ENCODE measurements around the gene BRWD1.
"Not testable (repeated sequence)": the region's sequence is repeated elsewhere in the genome, so short reads cannot be mapped to it uniquely, and the experiment has no call there.

The BRWD1 gene

GRCh38 chr21:39157241-39157640, 156.2 kb downstream of the BRWD1 start:
- not testable (repeated sequence) for H3K36me3 ChIP-seq (ENCODE audit: control insufficient read depth in 1 of 2, insufficient read depth in 2 of 2, low read length in 2 of 2); H3K4me1 ChIP-seq (ENCODE audit: control insufficient read depth in 1 of 2, insufficient read depth in 2 of 2, low read length in 2 of 2); H3K9ac ChIP-seq (ENCODE audit: low read depth in 1 of 2, low read length in 2 of 2); H3K27ac ChIP-seq (ENCODE audit: low read depth, low read length); H3K27me3 ChIP-seq (ENCODE audit: control insufficient read depth in 1 of 2, insufficient read depth in 2 of 2, low read length in 2 of 2); H3K9me3 ChIP-seq (ENCODE audit: control insufficient read depth in 1 of 2, low read length in 2 of 2); H3K4me3 ChIP-seq (ENCODE audit: low read depth in 1 of 2, low read length in 2 of 2)

DNA sequence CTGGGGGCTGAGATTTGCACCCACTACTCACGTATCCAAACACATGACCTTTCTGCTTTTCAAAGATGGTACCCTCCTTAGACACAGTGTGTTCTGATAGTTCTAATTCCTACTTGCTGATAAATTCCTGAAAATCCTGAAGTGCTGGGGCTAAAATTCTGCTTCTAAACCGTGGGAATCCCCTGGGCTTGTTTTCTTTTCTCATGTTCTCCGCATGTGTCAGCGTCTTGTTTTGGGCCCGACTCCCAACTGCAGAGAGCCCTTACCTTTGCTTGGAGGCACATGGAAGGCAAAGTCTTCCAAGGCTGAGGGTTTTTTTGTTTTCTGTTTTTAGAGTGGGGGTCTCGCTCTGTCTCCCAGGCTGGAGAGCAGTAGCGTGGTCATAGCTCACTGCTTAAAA, 157.4 kb downstream of the BRWD1 start:
- no peaks in the 10 kb centered on the region for H3K4me1 ChIP-seq (ENCODE audit: control insufficient read depth in 1 of 2, insufficient read depth in 2 of 2, low read length in 2 of 2)
- H3K9me3 ChIP-seq (ENCODE audit: control insufficient read depth in 1 of 2, low read length in 2 of 2): no peaks in the 10 kb centered on the region
- H3K4me3 ChIP-seq (ENCODE audit: low read depth in 1 of 2, low read length in 2 of 2): no peak overlapping the region
- no peak overlapping the region for H3K9ac ChIP-seq (ENCODE audit: low read depth in 1 of 2, low read length in 2 of 2)
- no peaks in the 10 kb centered on the region for H3K36me3 ChIP-seq (ENCODE audit: control insufficient read depth in 1 of 2, insufficient read depth in 2 of 2, low read length in 2 of 2)
- no peaks in the 10 kb centered on the region for H3K27me3 ChIP-seq (ENCODE audit: control insufficient read depth in 1 of 2, insufficient read depth in 2 of 2, low read length in 2 of 2)
- no peak overlapping the region for H3K27ac ChIP-seq (ENCODE audit: low read depth, low read length)

DNA sequence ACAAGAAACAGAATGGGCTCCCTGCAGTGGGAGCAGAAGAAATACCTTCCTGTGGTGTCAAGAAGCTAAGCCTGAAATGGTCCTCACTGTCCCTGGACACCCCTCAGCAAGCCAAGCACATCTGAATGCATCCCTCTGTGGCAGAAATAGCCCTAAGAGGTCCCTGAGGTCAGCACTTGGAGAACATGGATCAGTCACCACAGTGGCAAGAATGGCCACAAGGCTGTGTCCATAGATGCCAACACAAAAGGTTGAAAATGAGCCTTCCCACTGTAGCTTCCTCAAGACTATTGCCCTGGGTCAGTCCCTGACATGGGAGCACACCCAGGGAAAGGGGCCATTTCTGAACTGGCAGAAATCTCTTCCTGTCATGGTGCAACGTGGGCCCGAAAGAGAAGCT, 157.9 kb downstream of the BRWD1 start:
- no peaks in the 10 kb centered on the region for H3K36me3 ChIP-seq (ENCODE audit: control insufficient read depth in 1 of 2, insufficient read depth in 2 of 2, low read length in 2 of 2)
- H3K9ac ChIP-seq (ENCODE audit: low read depth in 1 of 2, low read length in 2 of 2): no peak overlapping the region
- H3K4me1 ChIP-seq (ENCODE audit: control insufficient read depth in 1 of 2, insufficient read depth in 2 of 2, low read length in 2 of 2): no peaks in the 10 kb centered on the region
- H3K4me3 ChIP-seq (ENCODE audit: low read depth in 1 of 2, low read length in 2 of 2): no peak overlapping the region
- H3K27ac ChIP-seq (ENCODE audit: low read depth, low read length): no peak overlapping the region
- no peaks in the 10 kb centered on the region for H3K9me3 ChIP-seq (ENCODE audit: control insufficient read depth in 1 of 2, low read length in 2 of 2)
- no peaks in the 10 kb centered on the region for H3K27me3 ChIP-seq (ENCODE audit: control insufficient read depth in 1 of 2, insufficient read depth in 2 of 2, low read length in 2 of 2)

- Histone ChIP-seq H3K9ac (ENCODE audit: low read depth in 1 of 2, low read length in 2 of 2) (no peak overlapping the region), H3K4me1 (ENCODE audit: control insufficient read depth in 1 of 2, insufficient read depth in 2 of 2, low read length in 2 of 2) (no peaks in the 10 kb centered on the region), H3K4me3 (ENCODE audit: low read depth in 1 of 2, low read length in 2 of 2) (no peak overlapping the region), H3K9me3 (ENCODE audit: control insufficient read depth in 1 of 2, low read length in 2 of 2) (no peaks in the 10 kb centered on the region), H3K27ac (ENCODE audit: low read depth, low read length) (no peak overlapping the region), H3K36me3 (ENCODE audit: control insufficient read depth in 1 of 2, insufficient read depth in 2 of 2, low read length in 2 of 2) (no peaks in the 10 kb centered on the region), H3K27me3 (ENCODE audit: control insufficient read depth in 1 of 2, insufficient read depth in 2 of 2, low read length in 2 of 2) (no peaks in the 10 kb centered on the region)
Observed at GRCh38 chr21:39153842-39154241, 159.6 kb downstream of the BRWD1 start.

DNA sequence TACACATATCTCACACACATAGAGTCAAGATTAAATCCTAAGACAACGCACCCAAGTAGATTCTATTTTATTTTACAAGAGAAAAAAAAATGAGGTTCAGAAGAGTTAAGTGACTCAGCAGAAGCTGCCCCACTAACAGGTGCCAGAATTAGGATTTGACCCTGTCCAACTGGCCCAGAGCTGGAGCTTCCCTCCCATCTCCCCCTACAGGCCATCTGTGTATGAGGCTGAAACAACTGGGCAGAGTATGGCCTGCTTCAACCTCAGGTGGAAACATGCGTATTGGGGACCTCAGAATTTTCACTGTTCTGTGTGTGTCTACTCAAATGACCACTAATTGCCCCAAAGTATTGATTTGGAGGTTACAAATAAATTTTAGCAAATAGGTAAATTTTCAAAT, 160.1 kb downstream of the BRWD1 start:
- H3K9me3 ChIP-seq (ENCODE audit: control insufficient read depth in 1 of 2, low read length in 2 of 2): no peaks in the 10 kb centered on the region
- no peak overlapping the region for H3K27ac ChIP-seq (ENCODE audit: low read depth, low read length)
- no peaks in the 10 kb centered on the region for H3K36me3 ChIP-seq (ENCODE audit: control insufficient read depth in 1 of 2, insufficient read depth in 2 of 2, low read length in 2 of 2)
- no peaks in the 10 kb centered on the region for H3K4me1 ChIP-seq (ENCODE audit: control insufficient read depth in 1 of 2, insufficient read depth in 2 of 2, low read length in 2 of 2)
- no peak overlapping the region for H3K9ac ChIP-seq (ENCODE audit: low read depth in 1 of 2, low read length in 2 of 2)
- H3K27me3 ChIP-seq (ENCODE audit: control insufficient read depth in 1 of 2, insufficient read depth in 2 of 2, low read length in 2 of 2): no peaks in the 10 kb centered on the region
- no peak overlapping the region for H3K4me3 ChIP-seq (ENCODE audit: low read depth in 1 of 2, low read length in 2 of 2)

DNA sequence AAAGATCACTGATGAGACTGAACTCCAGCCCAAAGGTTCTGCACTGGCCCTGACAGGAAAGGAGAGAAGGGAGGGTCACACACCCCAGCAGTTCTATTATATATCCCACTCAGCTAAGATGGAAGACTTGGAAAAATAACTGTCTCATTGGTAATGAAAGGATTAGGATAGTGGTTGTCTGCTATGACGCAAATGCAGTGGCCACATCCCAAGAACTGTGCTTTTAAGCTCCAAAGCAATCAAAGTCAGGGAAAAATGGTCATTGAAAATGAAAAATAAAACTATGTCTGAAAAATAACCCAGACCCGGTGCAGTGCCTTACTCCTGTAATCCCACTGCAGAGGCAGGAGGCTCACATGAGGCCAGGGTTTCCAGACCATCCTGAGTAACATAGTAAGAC, 161.2 kb downstream of the BRWD1 start:
- H3K36me3 ChIP-seq (ENCODE audit: control insufficient read depth in 1 of 2, insufficient read depth in 2 of 2, low read length in 2 of 2): no peaks in the 10 kb centered on the region
- H3K9ac ChIP-seq (ENCODE audit: low read depth in 1 of 2, low read length in 2 of 2): no peak overlapping the region
- no peaks in the 10 kb centered on the region for H3K9me3 ChIP-seq (ENCODE audit: control insufficient read depth in 1 of 2, low read length in 2 of 2)
- H3K4me3 ChIP-seq (ENCODE audit: low read depth in 1 of 2, low read length in 2 of 2): no peak overlapping the region
- H3K27me3 ChIP-seq (ENCODE audit: control insufficient read depth in 1 of 2, insufficient read depth in 2 of 2, low read length in 2 of 2): no peaks in the 10 kb centered on the region
- no peak overlapping the region for H3K27ac ChIP-seq (ENCODE audit: low read depth, low read length)
- no peaks in the 10 kb centered on the region for H3K4me1 ChIP-seq (ENCODE audit: control insufficient read depth in 1 of 2, insufficient read depth in 2 of 2, low read length in 2 of 2)

- no peak overlapping the region for H3K9ac ChIP-seq (ENCODE audit: low read depth in 1 of 2, low read length in 2 of 2)
- H3K36me3 ChIP-seq (ENCODE audit: control insufficient read depth in 1 of 2, insufficient read depth in 2 of 2, low read length in 2 of 2): no peaks in the 10 kb centered on the region
- no peaks in the 10 kb centered on the region for H3K27me3 ChIP-seq (ENCODE audit: control insufficient read depth in 1 of 2, insufficient read depth in 2 of 2, low read length in 2 of 2)
- no peak overlapping the region for H3K27ac ChIP-seq (ENCODE audit: low read depth, low read length)
- no peak overlapping the region for H3K4me3 ChIP-seq (ENCODE audit: low read depth in 1 of 2, low read length in 2 of 2)
- no peaks in the 10 kb centered on the region for H3K4me1 ChIP-seq (ENCODE audit: control insufficient read depth in 1 of 2, insufficient read depth in 2 of 2, low read length in 2 of 2)
- no peaks in the 10 kb centered on the region for H3K9me3 ChIP-seq (ENCODE audit: control insufficient read depth in 1 of 2, low read length in 2 of 2)
Observed at GRCh38 chr21:39150877-39151276, 162.6 kb downstream of the BRWD1 start.

DNA sequence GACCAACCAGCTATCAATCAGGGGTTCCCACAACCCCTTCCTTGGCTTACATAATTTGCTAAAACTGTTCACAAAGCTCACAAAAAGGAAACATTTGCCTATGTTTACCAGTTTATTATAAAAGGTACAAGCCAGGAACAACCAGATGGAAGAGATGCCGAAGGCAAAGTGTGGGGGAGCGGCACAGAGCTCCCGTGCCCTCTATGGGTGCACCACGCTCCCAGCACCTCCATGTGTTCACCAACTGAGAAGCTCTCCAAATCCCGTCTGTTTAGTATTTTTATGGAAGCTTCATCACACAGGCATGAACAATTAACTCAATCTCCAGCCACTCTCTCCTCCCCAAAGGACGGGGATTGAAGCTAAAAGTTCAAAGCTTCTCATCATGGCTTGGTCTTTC, 163.1 kb downstream of the BRWD1 start:
- Histone ChIP-seq H3K36me3 (ENCODE audit: control insufficient read depth in 1 of 2, insufficient read depth in 2 of 2, low read length in 2 of 2) (no peaks in the 10 kb centered on the region), H3K4me3 (ENCODE audit: low read depth in 1 of 2, low read length in 2 of 2) (no peak overlapping the region), H3K4me1 (ENCODE audit: control insufficient read depth in 1 of 2, insufficient read depth in 2 of 2, low read length in 2 of 2) (no peaks in the 10 kb centered on the region), H3K9me3 (ENCODE audit: control insufficient read depth in 1 of 2, low read length in 2 of 2) (no peaks in the 10 kb centered on the region), H3K27me3 (ENCODE audit: control insufficient read depth in 1 of 2, insufficient read depth in 2 of 2, low read length in 2 of 2) (no peaks in the 10 kb centered on the region), H3K9ac (ENCODE audit: low read depth in 1 of 2, low read length in 2 of 2) (no peak overlapping the region), H3K27ac (ENCODE audit: low read depth, low read length) (no peak overlapping the region)

DNA sequence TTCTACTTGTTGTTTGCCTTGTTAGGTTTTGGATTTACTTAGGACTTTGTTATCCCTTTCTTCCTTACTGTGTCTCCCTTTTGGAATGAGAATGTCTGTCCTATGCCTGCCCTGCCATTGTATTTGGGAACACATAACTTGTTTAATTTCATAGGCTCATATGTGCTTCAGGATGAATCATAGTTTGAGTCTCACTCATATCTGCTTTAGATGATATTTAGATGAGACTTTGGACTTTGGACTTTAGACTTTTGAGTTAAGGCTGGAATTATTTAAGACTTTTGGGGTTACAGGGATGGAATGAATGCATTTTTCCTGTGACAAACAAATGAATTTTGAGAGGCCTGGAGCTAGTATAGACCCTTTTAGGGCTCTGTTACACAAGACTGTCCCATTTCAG, 163.6 kb downstream of the BRWD1 start:
- no peaks in the 10 kb centered on the region for H3K36me3 ChIP-seq (ENCODE audit: control insufficient read depth in 1 of 2, insufficient read depth in 2 of 2, low read length in 2 of 2)
- H3K4me3 ChIP-seq (ENCODE audit: low read depth in 1 of 2, low read length in 2 of 2): no peak overlapping the region
- no peak overlapping the region for H3K27ac ChIP-seq (ENCODE audit: low read depth, low read length)
- no peaks in the 10 kb centered on the region for H3K4me1 ChIP-seq (ENCODE audit: control insufficient read depth in 1 of 2, insufficient read depth in 2 of 2, low read length in 2 of 2)
- H3K9ac ChIP-seq (ENCODE audit: low read depth in 1 of 2, low read length in 2 of 2): no peak overlapping the region
- H3K9me3 ChIP-seq (ENCODE audit: control insufficient read depth in 1 of 2, low read length in 2 of 2): no peaks in the 10 kb centered on the region
- no peaks in the 10 kb centered on the region for H3K27me3 ChIP-seq (ENCODE audit: control insufficient read depth in 1 of 2, insufficient read depth in 2 of 2, low read length in 2 of 2)

- no peaks in the 10 kb centered on the region for H3K4me1 ChIP-seq (ENCODE audit: control insufficient read depth in 1 of 2, insufficient read depth in 2 of 2, low read length in 2 of 2)
- H3K36me3 ChIP-seq (ENCODE audit: control insufficient read depth in 1 of 2, insufficient read depth in 2 of 2, low read length in 2 of 2): no peaks in the 10 kb centered on the region
- no peak overlapping the region for H3K9ac ChIP-seq (ENCODE audit: low read depth in 1 of 2, low read length in 2 of 2)
- no peaks in the 10 kb centered on the region for H3K27me3 ChIP-seq (ENCODE audit: control insufficient read depth in 1 of 2, insufficient read depth in 2 of 2, low read length in 2 of 2)
- no peak overlapping the region for H3K4me3 ChIP-seq (ENCODE audit: low read depth in 1 of 2, low read length in 2 of 2)
- H3K27ac ChIP-seq (ENCODE audit: low read depth, low read length): no peak overlapping the region
- H3K9me3 ChIP-seq (ENCODE audit: control insufficient read depth in 1 of 2, low read length in 2 of 2): no peaks in the 10 kb centered on the region
Observed at GRCh38 chr21:39148975-39149374, 164.5 kb downstream of the BRWD1 start.

GRCh38 chr21:39144191-39144590, 169.2 kb downstream of the BRWD1 start:
- no peak overlapping the region for H3K9ac ChIP-seq (ENCODE audit: low read depth in 1 of 2, low read length in 2 of 2)
- no peaks in the 10 kb centered on the region for H3K27me3 ChIP-seq (ENCODE audit: control insufficient read depth in 1 of 2, insufficient read depth in 2 of 2, low read length in 2 of 2)
- no peaks in the 10 kb centered on the region for H3K4me1 ChIP-seq (ENCODE audit: control insufficient read depth in 1 of 2, insufficient read depth in 2 of 2, low read length in 2 of 2)
- no peaks in the 10 kb centered on the region for H3K36me3 ChIP-seq (ENCODE audit: control insufficient read depth in 1 of 2, insufficient read depth in 2 of 2, low read length in 2 of 2)
- H3K4me3 ChIP-seq (ENCODE audit: low read depth in 1 of 2, low read length in 2 of 2): no peak overlapping the region
- no peak overlapping the region for H3K27ac ChIP-seq (ENCODE audit: low read depth, low read length)
- H3K9me3 ChIP-seq (ENCODE audit: control insufficient read depth in 1 of 2, low read length in 2 of 2): no peaks in the 10 kb centered on the region

Data from duodenal mucosa (tissue), 2 donors.